Trophoblast cell (in vitro differentiated cells and primary cell): ENCODE data around the gene KRT7.

Experiments
- DNase-seq, 2 donors: peaks; one replicate each; pipeline ENCODE4 v3.0.0-alpha.2; 2016
- H2AFZ ChIP-seq: 2 replicates; pipeline ENCODE4 v1.6.1; 2013; ENCODE audit warnings: low read length, moderate library complexity, mild to moderate bottlenecking; ENCODE audit not compliant: insufficient read depth, poor library complexity
- H2AK5ac ChIP-seq: 2 replicates; pipeline ENCODE4 v1.6.1; 2013; ENCODE audit warnings: mild to moderate bottlenecking, low read length
- H2BK120ac ChIP-seq: 2 replicates; pipeline ENCODE4 v1.6.1; 2013; ENCODE audit warnings: low read length, mild to moderate bottlenecking, moderate library complexity; ENCODE audit not compliant: insufficient read depth, poor library complexity
- H2BK12ac ChIP-seq: 2 replicates; pipeline ENCODE4 v1.6.1; 2013; ENCODE audit warnings: mild to moderate bottlenecking, low read length, moderate library complexity
- H2BK5ac ChIP-seq: 2 replicates; pipeline ENCODE4 v1.6.1; 2013; ENCODE audit warnings: low read length, low read depth, moderate library complexity, mild to moderate bottlenecking; ENCODE audit not compliant: poor library complexity
- H3K14ac ChIP-seq: 2 replicates; pipeline ENCODE4 v1.6.1; 2013; ENCODE audit warnings: mild to moderate bottlenecking, low read length
- H3K18ac ChIP-seq: 2 replicates; pipeline ENCODE4 v1.6.1; 2013; ENCODE audit warnings: mild to moderate bottlenecking, low read length
- H3K23ac ChIP-seq: 2 replicates; pipeline ENCODE4 v1.6.1; 2013; ENCODE audit warnings: low read length
- H3K27ac ChIP-seq: 2 replicates; pipeline ENCODE4 v1.5.1; 2013; ENCODE audit warnings: low read depth, mild to moderate bottlenecking, inconsistent platforms, low read length, moderate library complexity
- H3K27me3 ChIP-seq: 2 replicates; pipeline ENCODE4 v1.6.1; 2013; ENCODE audit warnings: inconsistent platforms, mild to moderate bottlenecking, low read length, moderate library complexity; ENCODE audit not compliant: insufficient read depth
- H3K36me3 ChIP-seq, 2 experiments: 1 replicate in 1 of 2; 2 replicates in 1 of 2; pipeline ENCODE4 v1.6.1; 2013; ENCODE audit warnings: low read length in 2 of 2, mild to moderate bottlenecking in 2 of 2, moderate library complexity in 1 of 2; ENCODE audit not compliant: insufficient read depth in 2 of 2, control insufficient read depth in 1 of 2
- H3K4ac ChIP-seq: 2 replicates; pipeline ENCODE4 v1.6.1; 2013; ENCODE audit warnings: low read depth, mild to moderate bottlenecking, low read length, moderate library complexity
- H3K4me1 ChIP-seq, 2 experiments: 1 replicate in 1 of 2; 2 replicates in 1 of 2; pipeline ENCODE4 v1.6.1; 2013; ENCODE audit warnings: low read length in 2 of 2, mild to moderate bottlenecking in 2 of 2, moderate library complexity in 1 of 2; ENCODE audit not compliant: insufficient read depth in 2 of 2, control insufficient read depth in 1 of 2
- H3K4me2 ChIP-seq: 2 replicates; pipeline ENCODE4 v1.6.1; 2013; ENCODE audit warnings: inconsistent platforms, mild to moderate bottlenecking, low read length, moderate library complexity
- H3K4me3 ChIP-seq: 2 replicates; pipeline ENCODE4 v1.5.1; 2013; ENCODE audit warnings: mild to moderate bottlenecking, low read depth, low read length, inconsistent platforms
- H3K79me1 ChIP-seq: one replicate; pipeline ENCODE4 v1.6.1; 2013; ENCODE audit warnings: low read length
- H3K79me2 ChIP-seq: 2 replicates; pipeline ENCODE4 v1.6.1; 2013; ENCODE audit warnings: low read length, mild to moderate bottlenecking; ENCODE audit not compliant: control insufficient read depth, insufficient read depth, poor library complexity
- H3K9ac ChIP-seq: 2 replicates; pipeline ENCODE4 v1.6.1; 2013; ENCODE audit warnings: mild to moderate bottlenecking, low read length
- H3K9me3 ChIP-seq: 2 replicates; pipeline ENCODE4 v1.6.1; 2013; ENCODE audit warnings: low read depth, mild to moderate bottlenecking, control low read depth, inconsistent platforms, low read length; ENCODE audit not compliant: insufficient read depth
- H4K12ac ChIP-seq: 2 replicates; pipeline ENCODE4 v1.6.1; 2013; ENCODE audit warnings: low read depth, mild to moderate bottlenecking, low read length, moderate library complexity
- H4K8ac ChIP-seq: 2 replicates; pipeline ENCODE4 v1.6.1; 2013; ENCODE audit warnings: low read depth, mild to moderate bottlenecking, low read length, moderate library complexity
- H4K91ac ChIP-seq: one replicate; pipeline ENCODE4 v1.6.1; 2013; ENCODE audit warnings: low read depth, mild to moderate bottlenecking, low read length, moderate library complexity
- WGBS: extraction: QIAGEN DNeasy Blood & Tissue Kit; methylation state at CpG from one replicate; pipeline ENCODE4 v1.1.7; 2013; ENCODE audit warnings: missing lambda C conversion rate; ENCODE audit not compliant: insufficient read length, insufficient coverage; ENCODE audit errors: extremely low coverage; 5-methylcytosine and 5-hydroxymethylcytosine counted together

KRT7 gene

GRCh38 chr12:52210186-52210924, 22.7 kb upstream of the KRT7 start:
- Histone ChIP-seq H3K4me2 (no peak overlapping the region), H2BK12ac (peak overlapping the region; percentile 19), H3K18ac (no peak overlapping the region), H3K27me3 (no peaks in the 10 kb centered on the region), H3K36me3 (no peaks in the 10 kb centered on the region), H3K4ac (no peak overlapping the region), H2BK5ac (no peak overlapping the region), H3K27ac (no peak overlapping the region), H2AK5ac (peak overlapping the region; percentile 48), H4K8ac (no peak overlapping the region), H4K91ac (peak overlapping the region; percentile 29), H3K23ac (no peak overlapping the region), H3K9ac (no peak overlapping the region), H2AFZ (no peak overlapping the region), H4K12ac (no peak overlapping the region), H3K4me3 (no peak overlapping the region), H3K79me2 (no peaks in the 10 kb centered on the region), H3K9me3 (peaks cover 5% of the 10 kb centered on the region), H3K79me1 (peaks cover 39% of the 10 kb centered on the region), H3K4me1 (peaks cover 25 to 27% of the 10 kb centered on the region in 2 experiments), H3K14ac (no peak overlapping the region), H2BK120ac (no peak overlapping the region)
- WGBS, result no CpG with 5 or more reads among the region's 7 CpGs
- peak in 1 of 2 donors; percentile 34 for DNase-seq

- Histone ChIP-seq H2AFZ (no peak overlapping the region), H4K12ac (no peak overlapping the region), H3K4me1 (peaks cover 29 to 31% of the 10 kb centered on the region in 2 experiments), H3K27ac (no peak overlapping the region), H3K27me3 (no peaks in the 10 kb centered on the region), H2BK12ac (peak overlapping the region; percentile 19), H3K36me3 (no peaks in the 10 kb centered on the region), H3K14ac (no peak overlapping the region), H2BK5ac (no peak overlapping the region), H3K23ac (no peak overlapping the region), H3K79me2 (peaks cover under 1% of the 10 kb centered on the region), H4K8ac (no peak overlapping the region), H2AK5ac (peak overlapping the region; percentile 48), H2BK120ac (no peak overlapping the region), H3K4me3 (no peak overlapping the region), H3K4ac (no peak overlapping the region), H3K79me1 (peaks cover 41% of the 10 kb centered on the region), H3K4me2 (no peak overlapping the region), H4K91ac (peak overlapping the region; percentile 29), H3K18ac (no peak overlapping the region), H3K9ac (no peak overlapping the region), H3K9me3 (peaks cover 5% of the 10 kb centered on the region)
- WGBS, result no CpG with 5 or more reads among the region's 10 CpGs
- DNase-seq, result no peak
Measured at GRCh38 chr12:52210925-52211650, 22.0 kb upstream of the KRT7 start.

- H3K27me3 ChIP-seq, result no peaks in the 10 kb centered on the region
- peak overlapping the region; percentile 31 for H3K18ac ChIP-seq
- no peak overlapping the region for H2AFZ ChIP-seq
- H4K8ac ChIP-seq, result no peak overlapping the region
- H4K12ac ChIP-seq, result no peak overlapping the region
- H3K27ac ChIP-seq, result no peak overlapping the region
- H3K23ac ChIP-seq, result no peak overlapping the region
- peaks cover 33 to 38% of the 10 kb centered on the region in 2 experiments for H3K4me1 ChIP-seq
- H3K4me3 ChIP-seq, result no peak overlapping the region
- peak overlapping the region; percentile 63 for H4K91ac ChIP-seq
- peak overlapping the region; percentile 22 for H3K14ac ChIP-seq
- peaks cover 5% of the 10 kb centered on the region for H3K9me3 ChIP-seq
- no CpG with 5 or more reads among the region's 13 CpGs for WGBS
- no peak overlapping the region for H3K9ac ChIP-seq
- peak overlapping the region; percentile 6 for H3K4ac ChIP-seq
- H3K79me2 ChIP-seq, result peaks cover 2% of the 10 kb centered on the region
- peak overlapping the region; percentile 18 for H2BK5ac ChIP-seq
- no peak overlapping the region for H3K4me2 ChIP-seq
- H2BK120ac ChIP-seq, result peak overlapping the region; percentile 44
- no peak for DNase-seq
- peak overlapping the region; percentile 66 for H2AK5ac ChIP-seq
- no peaks in the 10 kb centered on the region for H3K36me3 ChIP-seq
- peak overlapping the region; percentile 21 for H2BK12ac ChIP-seq
- H3K79me1 ChIP-seq, result peaks cover 37% of the 10 kb centered on the region
Measured at GRCh38 chr12:52211716-52212585, 21.1 kb upstream of the KRT7 start.
